ENCODE measurements around the gene SREBF2. TPM values are rescaled to one million over a fixed set of nuclear protein-coding genes. Genes with fewer than 3 reads are reported as not detected.

SREBF2 gene
- total and polyA plus RNA-seq, 4 donors = 68.1 to 155 (median 75.9) TPM

DNA sequence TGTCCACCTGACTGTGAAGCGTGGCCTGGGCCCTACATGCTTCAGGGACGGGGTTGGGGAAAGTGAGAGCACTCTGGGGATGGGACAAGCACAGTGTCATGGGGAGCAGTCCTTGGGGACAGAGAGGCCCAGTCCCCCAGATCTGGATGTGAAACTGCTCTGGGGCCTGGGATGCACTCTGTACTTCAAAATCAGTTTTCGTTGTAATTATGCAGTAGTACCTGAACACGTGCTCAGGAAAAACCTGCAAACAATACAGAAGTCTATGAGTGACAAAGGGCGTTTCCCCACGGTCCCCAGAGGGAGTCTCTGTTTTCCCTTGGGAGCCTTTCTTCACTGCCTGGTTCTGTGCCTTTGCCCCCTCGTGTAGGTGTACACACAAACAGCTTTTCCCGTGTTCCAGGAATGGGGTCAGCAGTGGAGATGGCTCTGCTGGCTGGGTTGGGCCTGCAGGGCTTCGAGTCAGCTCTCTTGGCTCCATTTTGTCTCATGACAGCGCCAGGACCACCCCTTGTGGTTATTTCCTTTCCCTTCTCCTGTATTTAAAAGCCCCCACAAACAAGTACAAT, 98.9 kb downstream of the SREBF2 start:
- TF ChIP-seq, protein P1, sequence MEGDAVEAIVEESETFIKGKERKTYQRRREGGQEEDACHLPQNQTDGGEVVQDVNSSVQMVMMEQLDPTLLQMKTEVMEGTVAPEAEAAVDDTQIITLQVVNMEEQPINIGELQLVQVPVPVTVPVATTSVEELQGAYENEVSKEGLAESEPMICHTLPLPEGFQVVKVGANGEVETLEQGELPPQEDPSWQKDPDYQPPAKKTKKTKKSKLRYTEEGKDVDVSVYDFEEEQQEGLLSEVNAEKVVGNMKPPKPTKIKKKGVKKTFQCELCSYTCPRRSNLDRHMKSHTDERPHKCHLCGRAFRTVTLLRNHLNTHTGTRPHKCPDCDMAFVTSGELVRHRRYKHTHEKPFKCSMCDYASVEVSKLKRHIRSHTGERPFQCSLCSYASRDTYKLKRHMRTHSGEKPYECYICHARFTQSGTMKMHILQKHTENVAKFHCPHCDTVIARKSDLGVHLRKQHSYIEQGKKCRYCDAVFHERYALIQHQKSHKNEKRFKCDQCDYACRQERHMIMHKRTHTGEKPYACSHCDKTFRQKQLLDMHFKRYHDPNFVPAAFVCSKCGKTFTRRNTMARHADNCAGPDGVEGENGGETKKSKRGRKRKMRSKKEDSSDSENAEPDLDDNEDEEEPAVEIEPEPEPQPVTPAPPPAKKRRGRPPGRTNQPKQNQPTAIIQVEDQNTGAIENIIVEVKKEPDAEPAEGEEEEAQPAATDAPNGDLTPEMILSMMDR (IDR thresholded peaks at IDR 0.05; ENCODE audit: control extremely low read depth, extremely low read depth) = no peak
- WGBS, 2 donors = 84 to 87% methylated on average over 10 of the region's 10 CpGs
- DNase-seq (no peak), ATAC-seq (ENCODE audit: insufficient read depth, low FRiP score) (no peak)
- Histone ChIP-seq H3K36me3 (ENCODE audit: control insufficient read depth in 4 of 4, insufficient read depth in 4 of 4, low read length in 4 of 4) (no peaks in the 10 kb centered on the region), H3K9me3 (ENCODE audit: control insufficient read depth in 4 of 4, insufficient read depth in 3 of 4, low read length in 3 of 4) (no peaks in the 10 kb centered on the region), H3K27ac (ENCODE audit: low read depth in 1 of 2, low read length in 1 of 2) (no peak overlapping the region), H3K9ac (ENCODE audit: insufficient read depth in 1 of 2, low read length in 2 of 2) (no peak overlapping the region), H3K4me1 (ENCODE audit: control insufficient read depth in 5 of 5, insufficient read depth in 5 of 5, low read length in 5 of 5) (no peaks in the 10 kb centered on the region), H3K4me3 (no peak overlapping the region), H3K27me3 (ENCODE audit: control insufficient read depth in 3 of 3, insufficient read depth in 3 of 3, low read length in 2 of 3) (peaks cover 0 to 8% (median 7%) of the 10 kb centered on the region in 3 donors)

DNA sequence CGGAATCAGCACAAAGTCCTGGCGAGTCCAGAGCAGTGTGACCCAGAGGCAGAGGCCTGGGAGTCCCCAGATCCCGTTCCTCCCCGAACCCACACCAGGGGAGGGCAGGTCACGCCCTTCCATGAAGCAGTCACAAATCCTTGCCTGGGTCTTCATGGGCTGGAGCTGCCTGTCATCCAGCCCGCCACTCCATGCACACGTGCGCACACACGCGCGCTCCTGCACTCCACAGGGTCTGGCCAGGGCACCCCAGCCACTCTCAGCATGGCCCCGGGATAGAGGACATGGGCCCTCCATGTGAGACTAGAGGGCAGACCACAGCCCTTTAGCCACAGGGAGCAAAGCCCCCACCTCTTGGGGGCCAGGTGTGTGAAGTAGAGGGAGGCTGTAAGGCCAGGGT, 99.4 kb downstream of the SREBF2 start:
- DNase-seq (no peak), ATAC-seq (ENCODE audit: insufficient read depth, low FRiP score) (no peak)
- Histone ChIP-seq H3K9me3 (ENCODE audit: control insufficient read depth in 4 of 4, insufficient read depth in 3 of 4, low read length in 3 of 4) (no peaks in the 10 kb centered on the region), H3K4me3 (no peak overlapping the region), H3K9ac (ENCODE audit: insufficient read depth in 1 of 2, low read length in 2 of 2) (no peak overlapping the region), H3K4me1 (ENCODE audit: control insufficient read depth in 5 of 5, insufficient read depth in 5 of 5, low read length in 5 of 5) (no peaks in the 10 kb centered on the region), H3K36me3 (ENCODE audit: control insufficient read depth in 4 of 4, insufficient read depth in 4 of 4, low read length in 4 of 4) (no peaks in the 10 kb centered on the region), H3K27ac (ENCODE audit: low read depth in 1 of 2, low read length in 1 of 2) (no peak overlapping the region), H3K27me3 (ENCODE audit: control insufficient read depth in 3 of 3, insufficient read depth in 3 of 3, low read length in 2 of 3) (peaks cover 0 to 5% (median 4%) of the 10 kb centered on the region in 3 donors)
- WGBS, 2 donors = 95 to 96% methylated on average over 12 of the region's 12 CpGs
- TF ChIP-seq, protein P1 (IDR thresholded peaks at IDR 0.05; ENCODE audit: control extremely low read depth, extremely low read depth) = no peak

DNA sequence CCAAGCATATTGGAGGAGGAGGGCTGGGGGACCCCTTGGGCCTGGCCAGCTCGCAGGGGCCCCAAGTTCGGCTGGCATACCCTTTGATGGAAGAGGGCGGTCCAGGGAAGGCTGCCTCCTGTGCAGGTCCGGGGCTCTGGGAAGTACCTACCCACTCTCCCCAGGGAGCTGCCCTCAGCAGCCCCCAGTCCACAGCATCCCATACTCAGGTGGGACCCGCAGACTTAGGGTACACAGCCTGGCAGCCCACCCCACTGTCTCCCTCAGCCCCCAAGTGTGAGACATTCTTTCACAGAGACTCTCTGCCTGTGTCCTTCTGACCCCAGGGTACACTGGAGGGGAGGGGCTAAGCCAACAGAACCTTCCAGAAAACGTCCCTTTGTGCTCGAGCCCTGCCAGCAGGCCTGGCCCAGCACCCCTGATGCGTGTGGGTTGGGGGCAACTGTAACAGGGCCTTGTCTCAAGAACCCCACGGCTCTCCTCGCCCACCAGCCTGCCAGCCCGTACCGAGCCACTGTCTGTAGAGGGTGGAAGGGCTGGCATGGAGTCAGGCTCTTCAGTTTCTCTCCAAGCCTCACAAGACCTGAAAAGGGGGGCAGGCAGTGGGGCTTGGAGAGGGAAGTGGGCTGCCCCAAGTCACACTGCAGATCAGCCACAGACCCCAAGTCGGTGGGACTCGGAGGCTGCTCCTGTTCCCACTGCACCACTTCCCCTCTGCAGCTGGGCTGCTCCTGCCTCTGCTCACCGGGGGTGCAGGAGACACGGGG, 100.7 kb downstream of the SREBF2 start:
- Histone ChIP-seq H3K27ac (ENCODE audit: low read depth in 1 of 2, low read length in 1 of 2) (no peak overlapping the region), H3K27me3 (ENCODE audit: control insufficient read depth in 3 of 3, insufficient read depth in 3 of 3, low read length in 2 of 3) (no peaks in the 10 kb centered on the region), H3K4me3 (no peak overlapping the region), H3K36me3 (ENCODE audit: control insufficient read depth in 4 of 4, insufficient read depth in 4 of 4, low read length in 4 of 4) (no peaks in the 10 kb centered on the region), H3K9ac (ENCODE audit: insufficient read depth in 1 of 2, low read length in 2 of 2) (no peak overlapping the region), H3K9me3 (ENCODE audit: control insufficient read depth in 4 of 4, insufficient read depth in 3 of 4, low read length in 3 of 4) (no peaks in the 10 kb centered on the region), H3K4me1 (ENCODE audit: control insufficient read depth in 5 of 5, insufficient read depth in 5 of 5, low read length in 5 of 5) (no peaks in the 10 kb centered on the region)
- ATAC-seq (ENCODE audit: insufficient read depth, low FRiP score) (no peak), DNase-seq (no peak)
- TF ChIP-seq, protein P1 (IDR thresholded peaks at IDR 0.05; ENCODE audit: control extremely low read depth, extremely low read depth) = no peak
- 68 to 77% methylated on average over 16 of the region's 16 CpGs for WGBS, 2 donors
